ENCODE results near the gene SNCB. TPM values are rescaled to one million over a fixed set of nuclear protein-coding genes. Genes with fewer than 3 reads are reported as not detected.
A peak's percentile ranks its signal among the peaks of the same experiment; 100 is the strongest.

SNCB gene
- total and polyA plus RNA-seq, 8 donors = 0.21 to 0.68 (median 0.42) TPM; not detected in 2

DNA sequence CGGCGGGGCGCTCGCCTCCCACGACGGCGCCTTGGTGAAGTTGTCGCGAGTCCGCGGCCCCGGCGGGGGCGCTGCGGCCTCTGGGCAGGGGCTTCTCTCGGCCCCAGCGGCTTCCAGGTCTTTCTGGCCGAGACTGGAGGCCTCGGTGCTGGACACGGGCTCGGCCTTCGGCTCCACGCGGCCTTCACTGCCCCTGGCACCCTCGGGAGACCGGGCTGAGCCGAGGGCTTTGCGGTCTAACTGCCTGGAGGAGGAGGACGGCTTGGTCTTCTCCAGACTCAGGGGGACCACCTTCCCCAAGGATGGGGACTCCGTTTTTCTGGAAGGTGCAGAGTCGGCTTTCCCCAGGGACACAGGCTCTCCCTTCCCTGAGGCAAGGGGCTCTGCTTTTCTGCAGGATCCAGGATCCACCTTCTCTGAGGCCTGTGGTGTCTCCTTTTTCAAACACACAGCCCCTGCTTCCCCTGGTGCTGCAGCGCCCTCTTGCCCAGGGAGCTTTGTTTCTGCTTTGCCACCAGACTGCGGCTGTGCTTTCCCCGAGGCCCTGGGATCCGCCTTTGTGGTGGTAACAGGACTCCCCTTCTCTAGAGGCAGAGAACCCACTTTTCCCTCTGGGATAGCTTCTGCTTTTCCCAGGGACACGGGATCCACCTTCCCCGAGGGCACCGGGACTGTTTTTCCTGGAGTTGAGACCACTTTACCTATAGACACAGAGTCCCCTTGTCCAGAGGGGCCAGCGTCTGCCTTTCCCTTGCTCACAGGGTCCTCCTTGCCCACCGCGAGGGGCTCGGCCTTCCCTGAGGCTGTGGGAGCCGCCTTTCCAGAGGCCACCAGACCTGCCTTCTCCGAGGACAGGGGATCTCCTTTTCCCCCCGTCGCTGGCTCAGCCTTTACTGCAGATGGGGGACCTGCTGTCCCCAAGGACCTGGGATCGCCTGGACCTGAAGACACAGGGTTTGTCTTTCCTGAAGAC is 32.6 kb downstream of the SNCB start:
- intact Hi-C loops (cut with DNase I) = no loop called here
- Histone ChIP-seq H3K36me3 (no peaks in the 10 kb centered on the region), H3K27ac (no peak overlapping the region), H3K4me1 (peaks cover 0 to 10% of the 10 kb centered on the region in 2 donors), H3K9me3 (no peaks in the 10 kb centered on the region), H3K4me3 (no peak overlapping the region), H3K27me3 (peaks cover 0 to 42% of the 10 kb centered on the region in 2 donors)
- ATAC-seq (no peak), DNase-seq (peak in 1 of 4 donors; percentile 45)
- TF ChIP-seq, protein P1, sequence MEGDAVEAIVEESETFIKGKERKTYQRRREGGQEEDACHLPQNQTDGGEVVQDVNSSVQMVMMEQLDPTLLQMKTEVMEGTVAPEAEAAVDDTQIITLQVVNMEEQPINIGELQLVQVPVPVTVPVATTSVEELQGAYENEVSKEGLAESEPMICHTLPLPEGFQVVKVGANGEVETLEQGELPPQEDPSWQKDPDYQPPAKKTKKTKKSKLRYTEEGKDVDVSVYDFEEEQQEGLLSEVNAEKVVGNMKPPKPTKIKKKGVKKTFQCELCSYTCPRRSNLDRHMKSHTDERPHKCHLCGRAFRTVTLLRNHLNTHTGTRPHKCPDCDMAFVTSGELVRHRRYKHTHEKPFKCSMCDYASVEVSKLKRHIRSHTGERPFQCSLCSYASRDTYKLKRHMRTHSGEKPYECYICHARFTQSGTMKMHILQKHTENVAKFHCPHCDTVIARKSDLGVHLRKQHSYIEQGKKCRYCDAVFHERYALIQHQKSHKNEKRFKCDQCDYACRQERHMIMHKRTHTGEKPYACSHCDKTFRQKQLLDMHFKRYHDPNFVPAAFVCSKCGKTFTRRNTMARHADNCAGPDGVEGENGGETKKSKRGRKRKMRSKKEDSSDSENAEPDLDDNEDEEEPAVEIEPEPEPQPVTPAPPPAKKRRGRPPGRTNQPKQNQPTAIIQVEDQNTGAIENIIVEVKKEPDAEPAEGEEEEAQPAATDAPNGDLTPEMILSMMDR (IDR thresholded peaks at IDR 0.05) = no peak

DNA sequence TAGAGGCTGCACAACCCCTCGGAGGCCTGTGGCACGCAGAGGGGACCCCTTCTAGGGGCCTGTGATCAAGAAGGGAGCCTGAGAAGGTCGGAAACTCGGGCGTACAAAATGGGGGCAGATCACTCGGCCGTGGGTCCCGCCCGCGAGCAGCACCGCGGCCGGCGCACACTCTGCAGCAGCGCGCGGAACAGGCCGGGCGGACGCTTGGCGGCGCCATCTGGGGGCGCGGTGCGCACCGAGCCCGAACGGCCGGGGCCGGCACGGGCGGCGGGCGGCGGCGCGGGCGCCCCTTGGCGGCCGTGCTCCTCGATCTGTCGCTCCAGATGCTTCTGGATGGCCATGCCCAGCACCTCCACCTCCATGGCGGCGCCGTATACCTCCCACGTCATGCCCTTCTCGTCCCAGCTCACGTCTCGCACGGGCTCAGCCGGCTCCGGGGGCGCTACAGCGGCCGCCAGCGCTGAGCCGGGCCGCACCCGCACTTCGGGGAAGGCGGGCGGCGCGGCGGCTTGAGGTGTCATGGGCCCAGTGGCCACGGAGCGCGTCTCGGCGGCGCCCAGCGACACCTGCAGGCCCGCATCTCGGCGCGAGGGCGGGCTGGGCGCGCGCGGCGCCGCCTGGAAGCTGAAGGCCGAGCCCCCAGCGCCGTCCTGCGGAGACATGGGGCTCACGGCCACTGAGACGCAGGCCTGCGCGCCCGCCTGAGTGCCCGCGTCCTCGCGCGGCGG is 33.5 kb downstream of the SNCB start:
- DNase-seq (peak in 1 of 4 donors; percentile 39), ATAC-seq (peak; percentile 88)
- H3K4me1 ChIP-seq = peaks cover 0 to 10% of the 10 kb centered on the region in 2 donors
- TF ChIP-seq, protein P1 (IDR thresholded peaks at IDR 0.05) = no peak
- intact Hi-C loops (cut with DNase I) = no loop called here
- H3K36me3 ChIP-seq = no peaks in the 10 kb centered on the region
- H3K27ac ChIP-seq = no peak overlapping the region
- no peak overlapping the region for H3K4me3 ChIP-seq
- no peaks in the 10 kb centered on the region for H3K9me3 ChIP-seq
- H3K27me3 ChIP-seq = peaks cover 0 to 42% of the 10 kb centered on the region in 2 donors

DNA sequence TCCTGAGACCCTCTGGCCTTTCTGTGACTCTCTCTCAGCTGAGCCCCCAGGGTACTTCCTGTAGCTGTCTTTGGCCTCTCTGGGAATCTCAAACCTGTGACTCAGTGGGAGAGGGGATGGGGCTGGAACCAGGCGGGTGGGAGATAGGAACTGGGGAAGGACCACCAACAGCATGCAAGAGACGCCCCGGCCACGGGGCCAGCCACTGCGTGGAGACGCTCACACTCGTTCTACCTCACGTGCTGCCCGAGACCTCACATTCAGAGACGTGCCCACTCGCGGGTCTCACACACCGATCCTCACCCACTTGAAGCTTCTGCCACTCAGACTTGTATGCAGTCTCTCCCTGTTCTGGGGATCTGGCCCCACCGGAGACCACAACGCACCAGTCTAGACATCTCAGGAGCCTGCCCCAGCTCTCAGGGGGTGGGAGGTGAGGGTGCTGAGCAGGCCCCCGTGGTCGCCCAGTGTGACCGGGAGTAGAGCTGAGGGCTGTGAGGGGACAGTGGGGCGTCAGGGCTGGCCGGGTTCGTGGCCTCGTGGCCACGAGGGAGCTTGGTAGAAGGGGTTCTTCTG is 34.2 kb downstream of the SNCB start:
- Histone ChIP-seq H3K4me3 (no peak overlapping the region), H3K27ac (no peak overlapping the region), H3K4me1 (peaks cover 0 to 10% of the 10 kb centered on the region in 2 donors), H3K9me3 (no peaks in the 10 kb centered on the region), H3K27me3 (peaks cover 0 to 42% of the 10 kb centered on the region in 2 donors), H3K36me3 (no peaks in the 10 kb centered on the region)
- DNase-seq (no peak), ATAC-seq (no peak)
- TF ChIP-seq, protein P1 (IDR thresholded peaks at IDR 0.05) = no peak
- intact Hi-C loops (cut with DNase I) = no loop called here

DNA sequence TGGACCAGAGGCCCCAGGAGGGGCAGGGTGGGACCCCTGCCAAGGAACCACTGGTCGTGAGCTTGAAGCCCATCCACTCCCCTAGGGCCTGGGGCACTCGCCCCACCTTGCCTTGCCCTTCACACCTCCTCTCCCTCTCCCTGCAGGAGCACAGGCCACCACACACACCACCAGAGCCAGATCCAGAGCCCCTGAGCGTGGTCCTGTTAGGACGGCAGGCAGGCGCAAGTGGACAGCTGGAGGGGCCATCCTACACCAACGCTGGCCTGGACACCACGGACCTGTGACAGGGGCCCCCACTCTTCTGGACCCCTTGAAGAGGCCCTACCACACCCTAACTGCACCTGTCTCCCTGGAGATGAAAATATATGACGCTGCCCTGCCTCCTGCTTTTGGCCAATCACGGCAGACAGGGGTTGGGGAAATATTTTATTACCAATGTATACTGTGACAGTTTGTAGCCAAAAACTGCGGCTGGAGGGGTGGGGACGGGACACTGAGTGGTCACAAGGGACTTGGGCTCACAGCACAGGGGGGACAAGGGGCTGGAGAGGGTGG is 34.9 kb downstream of the SNCB start:
- Histone ChIP-seq H3K4me1 (peaks cover 0 to 10% of the 10 kb centered on the region in 2 donors), H3K27me3 (peaks cover 0 to 42% of the 10 kb centered on the region in 2 donors), H3K4me3 (no peak overlapping the region), H3K9me3 (no peaks in the 10 kb centered on the region), H3K27ac (no peak overlapping the region), H3K36me3 (no peaks in the 10 kb centered on the region)
- intact Hi-C loops (cut with DNase I) = no loop called here
- TF ChIP-seq, protein P1 (IDR thresholded peaks at IDR 0.05) = no peak
- DNase-seq (no peak), ATAC-seq (no peak)

All from left lung (tissue), 10 donors.